Astrocyte (in vitro differentiated cells and primary cell): ENCODE results near the gene NXN. TPM values are rescaled to one million over a fixed set of nuclear protein-coding genes. Genes with fewer than 3 reads are reported as not detected.

Source experiments
- DNase-seq: peaks from one replicate; pipeline ENCODE4 v3.0.0-alpha.2; 2010; ENCODE audit warnings: low read depth
- FAIRE-seq: peaks from 2 replicates; lab custom pipeline; 2011; peaks lifted over from hg19 to GRCh38; lab: Jason Lieb, UNC
- H2AFZ ChIP-seq: 2 replicates; pipeline ENCODE4 v1.6.0; 2012; ENCODE audit warnings: low read depth, low read length, inconsistent platforms
- H3K27ac ChIP-seq: 2 replicates; pipeline ENCODE4 v1.5.1; 2011; ENCODE audit warnings: low read depth, low read length, inconsistent platforms
- H3K27me3 ChIP-seq: 2 replicates; pipeline ENCODE4 v1.6.0; 2011; ENCODE audit warnings: low read length, inconsistent platforms; ENCODE audit not compliant: insufficient read depth
- H3K36me3 ChIP-seq: 2 replicates; pipeline ENCODE4 v1.5.1; 2011; ENCODE audit warnings: low read length, inconsistent platforms; ENCODE audit not compliant: insufficient read depth
- H3K4me1 ChIP-seq: 2 replicates; pipeline ENCODE4 v1.5.1; 2011; ENCODE audit warnings: low read length, inconsistent platforms; ENCODE audit not compliant: insufficient read depth
- H3K4me2 ChIP-seq: 2 replicates; pipeline ENCODE4 v1.6.0; 2012; ENCODE audit warnings: low read length, inconsistent platforms
- H3K4me3 ChIP-seq: 2 replicates; pipeline ENCODE4 v1.5.1; 2011; ENCODE audit warnings: low read depth, mild to moderate bottlenecking, low read length, inconsistent platforms; ENCODE audit not compliant: insufficient read depth
- H3K79me2 ChIP-seq: 2 replicates; pipeline ENCODE4 v1.6.0; 2012; ENCODE audit warnings: mild to moderate bottlenecking, low read length, inconsistent platforms; ENCODE audit not compliant: insufficient read depth
- H3K9ac ChIP-seq: 2 replicates; pipeline ENCODE4 v1.6.0; 2012; ENCODE audit warnings: mild to moderate bottlenecking, low read length, inconsistent platforms
- H3K9me3 ChIP-seq: 2 replicates; pipeline ENCODE4 v1.5.1; 2012; ENCODE audit warnings: low read depth, mild to moderate bottlenecking, low read length, inconsistent platforms; ENCODE audit not compliant: insufficient read depth
- H4K20me1 ChIP-seq: 2 replicates; pipeline ENCODE4 v1.6.0; 2012; ENCODE audit warnings: low read length, inconsistent platforms; ENCODE audit not compliant: insufficient read depth
- H3K27ac Mint-ChIP-seq: one replicate; pipeline ENCODE4 v1.8.0; 2021; ENCODE audit warnings: mild to moderate bottlenecking, mixed read lengths; ENCODE audit not compliant: unreplicated experiment
- H3K27me3 Mint-ChIP-seq: one replicate; pipeline ENCODE4 v1.8.0; 2021; ENCODE audit warnings: low read depth, mixed read lengths; ENCODE audit not compliant: unreplicated experiment
- H3K36me3 Mint-ChIP-seq: one replicate; pipeline ENCODE4 v1.8.0; 2021; ENCODE audit warnings: low read depth, mixed read lengths; ENCODE audit not compliant: unreplicated experiment
- H3K4me1 Mint-ChIP-seq: one replicate; pipeline ENCODE4 v1.8.0; 2021; ENCODE audit warnings: low read depth, mixed read lengths; ENCODE audit not compliant: unreplicated experiment
- H3K4me3 Mint-ChIP-seq: one replicate; pipeline ENCODE4 v1.8.0; 2021; ENCODE audit warnings: mild to moderate bottlenecking, moderate library complexity, mixed read lengths; ENCODE audit not compliant: unreplicated experiment
- H3K9me3 Mint-ChIP-seq: one replicate; pipeline ENCODE4 v1.8.0; 2021; ENCODE audit warnings: mild to moderate bottlenecking, mixed read lengths; ENCODE audit not compliant: unreplicated experiment
- CTCF ChIP-seq: IDR thresholded peaks from 2 replicates; pipeline ENCODE4 v1.5.1; 2011; ENCODE audit warnings: low read depth, mild to moderate bottlenecking, inconsistent platforms, low read length, moderate library complexity; ENCODE audit not compliant: insufficient read depth
- EZH2 ChIP-seq: IDR thresholded peaks from 2 replicates; pipeline ENCODE4 v1.6.1; 2012; ENCODE audit warnings: mild to moderate bottlenecking, low read length, inconsistent platforms; ENCODE audit not compliant: insufficient read depth
- total RNA-seq: library from RNA; stranded (reverse); gene quantifications from 2 replicates; pipeline ENCODE4 v1.2.1, GENCODE V29; 2021

The NXN gene
- total RNA-seq, 1 donor from 2014 or later: 104 TPM

DNA sequence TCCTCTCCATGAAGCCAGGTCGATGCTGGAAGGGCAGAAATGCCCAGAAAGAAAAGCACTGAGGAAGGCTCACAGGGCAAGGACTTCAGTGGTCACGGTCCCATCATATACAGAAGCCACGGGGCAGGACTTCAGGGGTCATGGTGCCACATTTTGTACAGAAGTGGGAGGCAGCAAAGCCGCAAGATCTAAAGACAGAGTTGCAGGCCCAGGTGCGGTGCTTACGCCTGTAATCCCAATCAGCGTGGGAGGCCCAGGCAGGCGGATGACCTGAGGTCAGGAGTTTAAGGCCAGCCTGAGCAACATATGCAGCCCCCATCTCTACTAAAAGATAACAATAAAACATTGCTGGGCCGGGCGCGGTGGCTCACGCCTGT, 96.0 kb downstream of the NXN start:
- Histone ChIP-seq H3K4me3 (no peak overlapping the region), H3K36me3 (peaks cover 2% of the 10 kb centered on the region), H3K9ac (no peak overlapping the region), H4K20me1 (peaks cover 40% of the 10 kb centered on the region), H3K27me3 (no peaks in the 10 kb centered on the region), H3K4me2 (peak overlapping the region; percentile 13), H3K9me3 (no peaks in the 10 kb centered on the region), H2AFZ (no peak overlapping the region), H3K27ac (no peak overlapping the region), H3K4me1 (peaks cover 24% of the 10 kb centered on the region), H3K79me2 (peaks cover 59% of the 10 kb centered on the region)
- no peak for TF ChIP-seq EZH2
- no peak for TF ChIP-seq CTCF
- Mint-ChIP-seq H3K4me1 (peaks cover 44% of the 10 kb centered on the region), H3K36me3 (peaks cover 26% of the 10 kb centered on the region), H3K27me3 (no peaks in the 10 kb centered on the region), H3K9me3 (no peaks in the 10 kb centered on the region), H3K27ac (peak overlapping the region; percentile 72), H3K4me3 (peak overlapping the region; percentile 31)
- no peak for DNase-seq
- FAIRE-seq: no peak

GRCh38 chr17:882827-883585, 96.6 kb downstream of the NXN start:
- Histone ChIP-seq H4K20me1 (peaks cover 39% of the 10 kb centered on the region), H3K9me3 (no peaks in the 10 kb centered on the region), H3K79me2 (peaks cover 59% of the 10 kb centered on the region), H3K27ac (no peak overlapping the region), H3K4me2 (peak overlapping the region; percentile 13), H3K9ac (no peak overlapping the region), H3K4me3 (no peak overlapping the region), H3K27me3 (no peaks in the 10 kb centered on the region), H3K4me1 (peaks cover 24% of the 10 kb centered on the region), H2AFZ (no peak overlapping the region), H3K36me3 (peaks cover 2% of the 10 kb centered on the region)
- no peak for FAIRE-seq
- Mint-ChIP-seq H3K36me3 (peaks cover 23% of the 10 kb centered on the region), H3K9me3 (no peaks in the 10 kb centered on the region), H3K4me3 (peak overlapping the region; percentile 31), H3K27ac (peak overlapping the region; percentile 72), H3K4me1 (peaks cover 44% of the 10 kb centered on the region), H3K27me3 (no peaks in the 10 kb centered on the region)
- no peak for DNase-seq
- TF ChIP-seq CTCF (no peak), EZH2 (no peak)

DNA sequence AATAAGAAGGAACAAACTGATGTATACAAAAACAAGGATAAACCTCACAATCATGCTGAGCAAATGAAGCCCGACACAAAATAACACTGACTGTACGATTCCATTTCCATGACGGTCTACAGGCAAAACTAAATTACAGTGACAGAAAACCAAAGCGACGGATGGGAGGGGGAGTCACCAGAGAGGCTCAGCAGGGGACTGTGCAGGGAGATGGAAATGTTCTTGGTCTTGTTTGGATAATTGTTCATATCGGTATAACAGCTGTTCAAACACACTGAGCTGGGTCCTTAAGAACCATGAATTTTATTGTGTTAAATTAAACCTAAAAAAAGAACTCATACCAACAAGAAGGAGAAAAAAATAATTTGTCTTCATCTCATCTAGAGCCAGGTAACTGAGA, 97.8 kb downstream of the NXN start:
- Mint-ChIP-seq H3K4me3 (no peak overlapping the region), H3K27me3 (no peaks in the 10 kb centered on the region), H3K36me3 (peaks cover 23% of the 10 kb centered on the region), H3K27ac (peak overlapping the region; percentile 56), H3K9me3 (no peaks in the 10 kb centered on the region), H3K4me1 (peaks cover 44% of the 10 kb centered on the region)
- Histone ChIP-seq H3K36me3 (no peaks in the 10 kb centered on the region), H3K27ac (no peak overlapping the region), H3K9ac (no peak overlapping the region), H3K79me2 (peaks cover 55% of the 10 kb centered on the region), H3K4me2 (no peak overlapping the region), H2AFZ (no peak overlapping the region), H4K20me1 (peaks cover 39% of the 10 kb centered on the region), H3K27me3 (no peaks in the 10 kb centered on the region), H3K4me1 (peaks cover 24% of the 10 kb centered on the region), H3K9me3 (no peaks in the 10 kb centered on the region), H3K4me3 (no peak overlapping the region)
- FAIRE-seq: no peak
- DNase-seq: no peak
- TF ChIP-seq EZH2: no peak
- TF ChIP-seq CTCF: no peak
